HL-60/S4 treated with retinoic acid at 250 ng/mL for 4 days and 3 days (cell line): ENCODE data around the gene AKT3.

ENCODE experiments used
- in situ Hi-C: fragments of 300-500 bp; cut with MboI; formaldehyde crosslinking; loops from 2 replicates; pipeline ENCODE4 v1.7.0; 2022; ENCODE audit warnings: low sequenced_read_pairs

The AKT3 gene

DNA sequence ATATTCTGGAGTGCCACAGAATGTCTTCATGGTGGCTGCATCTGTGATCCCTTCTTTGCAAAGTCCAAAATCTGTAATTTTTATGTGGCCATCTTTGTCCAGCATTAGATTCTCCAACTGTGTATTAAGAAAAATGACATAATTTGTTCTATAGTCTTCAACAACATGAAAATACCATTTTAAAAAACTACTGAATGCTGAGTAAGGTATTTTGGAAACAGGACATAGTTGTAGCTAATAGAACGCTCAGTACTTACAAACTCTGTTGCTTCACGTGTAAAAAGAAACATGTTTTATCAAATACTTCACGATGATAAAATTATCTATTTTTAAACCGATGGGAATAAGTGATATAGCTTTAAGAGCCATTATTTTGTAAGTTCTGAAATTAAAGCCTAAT is 286.3 kb downstream of the AKT3 start:
- in situ Hi-C loops, result no loop called here

- in situ Hi-C loops, result no loop called here
These were observed 287.6 kb downstream of the AKT3 start for GRCh38 chr1:243562473-243562872.

GRCh38 chr1:243561588-243562319 is 288.3 kb downstream of the AKT3 start:
- in situ Hi-C loops, result no loop called here

DNA sequence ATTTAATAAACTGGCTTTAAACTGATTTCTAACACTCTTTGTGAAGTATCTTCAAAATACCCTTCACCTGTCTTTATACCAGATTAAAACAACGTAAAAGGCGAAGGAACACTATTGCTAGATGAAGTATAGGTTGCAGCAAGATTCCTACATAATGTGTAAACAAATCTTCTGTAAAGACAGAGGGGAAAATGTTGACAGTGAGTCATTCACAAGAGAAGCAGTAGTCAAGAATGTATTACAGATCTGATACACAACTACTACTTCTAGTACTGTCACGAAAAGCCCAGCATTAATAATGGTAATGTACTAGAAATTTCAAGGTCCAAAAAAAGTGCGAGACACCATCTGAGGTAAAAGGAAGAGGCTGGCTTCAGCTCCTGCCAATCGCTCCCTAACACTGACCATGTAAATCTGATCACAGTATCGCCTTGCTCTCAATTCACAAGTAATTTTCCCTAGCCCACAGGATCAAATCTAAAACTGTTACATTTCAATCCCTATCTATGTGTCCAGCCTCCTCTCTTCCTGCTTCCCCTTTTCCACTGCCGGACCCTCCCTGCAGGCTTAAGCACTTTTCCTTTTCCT is 290.4 kb downstream of the AKT3 start:
- in situ Hi-C loops, result no loop called here

GRCh38 chr1:243558576-243558975 is 291.5 kb downstream of the AKT3 start:
- in situ Hi-C loops, result no loop called here

- in situ Hi-C loops, result no loop called here
These were observed 292.2 kb downstream of the AKT3 start for GRCh38 chr1:243557866-243558265.

GRCh38 chr1:243554686-243555085 is 295.4 kb downstream of the AKT3 start:
- in situ Hi-C loops, result no loop called here

GRCh38 chr1:243553090-243553489 is 297.0 kb downstream of the AKT3 start:
- in situ Hi-C loops, result no loop called here

DNA sequence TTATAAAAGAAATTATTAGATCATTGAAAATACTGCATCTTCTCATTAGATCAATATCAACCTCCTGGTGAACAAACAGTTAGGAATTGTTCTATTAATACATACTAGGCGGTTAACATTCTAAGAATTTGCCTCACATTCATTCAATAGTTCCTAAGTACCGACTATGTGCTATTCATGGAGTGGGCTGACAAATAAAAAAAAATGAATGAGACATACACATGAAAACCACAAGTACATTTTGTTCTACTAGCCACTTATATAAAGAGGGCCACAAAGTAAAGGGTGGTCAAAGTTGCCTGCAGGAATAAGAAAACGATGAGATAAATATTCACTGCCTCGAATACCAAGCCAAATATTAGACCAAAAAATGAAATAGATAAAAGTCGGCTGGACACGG is 299.8 kb downstream of the AKT3 start:
- in situ Hi-C loops, result no loop called here

GRCh38 chr1:243549791-243550190 is 300.3 kb downstream of the AKT3 start:
- in situ Hi-C loops, result no loop called here

DNA sequence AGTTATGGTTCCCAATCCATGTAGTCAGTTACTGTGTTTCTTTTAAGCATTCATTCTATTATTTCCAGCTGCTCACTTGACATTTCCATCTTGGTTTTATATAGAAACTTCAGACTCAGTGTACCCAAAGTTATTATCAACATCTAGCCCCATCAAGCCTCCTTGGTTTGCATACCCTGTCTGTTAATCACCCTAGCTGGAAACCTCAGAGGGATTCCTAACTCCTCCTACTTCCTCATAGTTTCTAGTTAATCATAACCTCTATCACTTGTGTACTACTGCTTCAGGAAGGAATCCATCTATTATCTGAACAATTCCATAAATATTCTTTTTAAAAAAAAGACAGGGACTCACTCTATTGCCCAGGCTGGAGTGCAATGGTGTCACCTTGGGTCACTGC is 300.9 kb downstream of the AKT3 start:
- in situ Hi-C loops, result no loop called here

DNA sequence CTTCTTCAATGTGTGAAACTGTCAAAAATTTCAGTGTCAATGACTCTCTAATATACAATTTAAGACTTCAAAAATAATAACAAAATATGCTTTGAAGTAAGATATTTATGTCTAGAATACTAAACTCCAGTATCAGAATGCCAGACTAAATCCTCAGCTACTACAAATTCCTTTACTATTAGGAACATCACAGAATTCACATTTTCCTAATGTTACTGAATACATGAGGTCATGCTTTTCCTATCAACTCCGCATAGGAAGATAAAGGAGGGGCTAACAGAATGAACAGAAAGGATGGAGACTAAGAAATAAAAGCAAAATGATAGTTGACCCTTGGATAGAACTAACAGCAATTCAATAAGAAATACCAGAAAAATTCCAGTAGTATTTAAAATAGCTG is 301.5 kb downstream of the AKT3 start:
- in situ Hi-C loops, result no loop called here

DNA sequence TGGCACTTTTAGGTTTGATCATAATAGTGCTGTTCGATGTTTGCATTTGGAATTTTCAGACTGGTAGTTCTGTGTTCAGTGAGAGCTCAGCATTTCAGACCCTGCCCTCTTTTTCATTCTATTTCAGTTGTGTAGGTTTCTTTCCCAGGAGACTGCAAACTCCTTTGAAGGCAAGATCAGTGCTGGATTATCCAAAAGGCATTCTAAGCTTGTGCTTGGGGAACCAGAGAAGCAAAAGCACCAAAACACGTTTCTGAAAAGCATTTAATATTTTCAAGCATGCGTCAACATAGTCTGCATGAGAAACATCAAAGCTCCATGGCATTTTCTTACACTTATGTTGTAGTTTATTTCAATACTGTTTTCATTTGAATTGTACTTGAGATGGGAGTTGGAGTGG is 302.2 kb downstream of the AKT3 start:
- in situ Hi-C loops, result no loop called here

- in situ Hi-C loops, result no loop called here
These were observed 303.6 kb downstream of the AKT3 start for GRCh38 chr1:243546457-243546856.

DNA sequence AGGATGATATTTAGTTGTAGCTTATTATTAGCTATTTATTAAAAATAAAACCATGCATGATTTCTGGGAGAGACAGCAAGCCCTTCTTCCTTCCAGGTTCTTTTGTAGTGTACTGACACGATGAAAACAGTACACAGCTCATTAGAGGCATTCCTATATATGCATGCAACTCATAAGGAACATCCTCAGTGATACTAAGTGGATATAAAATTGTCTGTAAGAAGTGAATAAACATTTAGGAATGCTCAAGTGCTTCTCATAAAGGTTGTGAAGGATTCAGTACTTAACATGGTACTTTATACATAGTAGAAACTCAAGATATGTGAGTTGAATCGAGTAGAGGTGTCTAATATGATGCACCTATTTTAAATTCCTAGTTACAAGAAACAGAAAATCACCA is 306.5 kb downstream of the AKT3 start:
- in situ Hi-C loops, result no loop called here

- in situ Hi-C loops, result no loop called here
These were observed 307.2 kb downstream of the AKT3 start for GRCh38 chr1:243542739-243543415.

GRCh38 chr1:243539636-243540035 is 310.4 kb downstream of the AKT3 start:
- in situ Hi-C loops, result no loop called here

- in situ Hi-C loops, result no loop called here
These were observed 315.0 kb downstream of the AKT3 start for GRCh38 chr1:243535014-243535413.

DNA sequence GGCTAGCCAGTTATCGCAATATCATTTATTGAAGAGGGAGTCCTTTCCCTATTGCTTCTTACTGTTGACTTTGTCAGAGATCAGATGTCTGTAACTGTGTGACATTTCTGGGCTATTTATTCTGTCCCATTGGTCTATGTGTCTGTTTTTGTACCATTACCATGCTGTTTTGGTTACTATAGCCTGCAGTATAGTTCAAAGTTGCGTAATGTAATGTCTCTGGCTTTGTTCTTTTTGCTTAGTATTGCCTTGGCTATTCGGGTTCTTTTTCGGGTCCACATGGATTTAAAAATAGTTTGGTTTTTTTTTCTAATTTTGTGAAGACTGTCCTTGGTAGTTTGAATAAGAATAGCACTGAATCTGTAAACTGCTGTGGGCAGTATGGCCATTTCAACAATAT is 320.5 kb downstream of the AKT3 start:
- in situ Hi-C loops, result no loop called here

- in situ Hi-C loops, result no loop called here
These were observed 321.5 kb downstream of the AKT3 start for GRCh38 chr1:243528459-243529121.

DNA sequence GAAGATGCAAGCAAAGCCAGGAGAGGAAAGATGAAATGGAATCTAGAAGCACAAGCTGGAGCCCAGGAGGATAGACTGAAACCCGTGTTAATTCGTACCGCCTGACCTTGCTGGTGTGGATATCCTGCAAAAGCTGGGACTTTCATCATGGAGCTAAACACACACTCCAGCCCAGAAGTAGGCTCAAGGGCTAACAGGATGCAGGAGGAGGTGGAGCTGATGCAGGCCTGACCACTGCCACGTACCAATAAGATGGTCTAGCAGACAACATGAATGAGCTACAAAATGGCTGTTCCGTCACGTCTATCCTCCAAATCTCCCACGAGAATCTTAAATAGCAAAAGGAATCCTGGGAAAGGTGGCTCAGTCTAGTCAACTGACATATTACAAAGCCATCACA is 323.9 kb downstream of the AKT3 start:
- in situ Hi-C loops, result no loop called here

DNA sequence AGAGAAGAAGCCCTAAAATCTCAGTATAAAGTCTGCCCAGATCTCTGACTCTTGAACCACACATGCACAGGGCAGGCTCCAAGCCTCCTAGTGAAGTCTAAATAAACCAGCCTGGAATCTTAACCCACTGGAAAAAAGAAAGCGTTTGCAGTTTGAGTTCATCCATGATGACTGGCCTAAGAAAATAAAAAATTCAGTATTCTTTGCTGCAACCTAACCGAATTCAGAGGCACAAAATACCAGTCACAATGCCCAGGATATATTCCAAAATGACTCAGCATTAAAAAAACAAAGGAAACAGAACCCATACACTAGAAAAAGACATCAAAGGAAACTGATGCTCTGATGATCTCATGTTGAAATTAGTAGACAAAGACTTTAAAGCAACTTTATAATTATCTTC is 325.0 kb downstream of the AKT3 start:
- in situ Hi-C loops, result no loop called here
